SH-SY5Y (cell line): ENCODE measurements around the gene NAV3.

Source experiments
- GATA2 ChIP-seq: IDR thresholded peaks from 2 replicates; pipeline ENCODE4 v1.6.1; 2011; ENCODE audit warnings: mild to moderate bottlenecking, low read depth, low read length
- GATA3 ChIP-seq: IDR thresholded peaks from 2 replicates; pipeline ENCODE4 v1.6.1; 2011; ENCODE audit warnings: low read depth, mild to moderate bottlenecking, low read length, moderate library complexity

GRCh38 chr12:77949943-77950342, 119.2 kb downstream of the NAV3 start:
- TF ChIP-seq GATA3 (no peak), GATA2 (no peak)
